ENCODE measurements around the gene NTRK1.
A peak's percentile ranks its signal among the peaks of the same experiment; 100 is the strongest.

NTRK1 gene

GRCh38 chr1:156845953-156846545 lies 14.6 kb upstream of the NTRK1 start:
- H3K18ac ChIP-seq (ENCODE audit: low read length), result no peak overlapping the region
- H3K36me3 ChIP-seq (ENCODE audit: control insufficient read depth in 1 of 2, insufficient read depth in 2 of 2, low read length in 2 of 2), result no peaks in the 10 kb centered on the region
- H3K9ac ChIP-seq (ENCODE audit: low read length), result no peak overlapping the region
- no peak overlapping the region for H4K12ac ChIP-seq (ENCODE audit: low read depth, low read length)
- no peak overlapping the region for H4K91ac ChIP-seq (ENCODE audit: low read depth, low read length)
- H3K9me3 ChIP-seq (ENCODE audit: insufficient read depth, low read depth, low read length), result peaks cover 12% of the 10 kb centered on the region
- H3K23ac ChIP-seq (ENCODE audit: low read length), result no peak overlapping the region
- H3K79me2 ChIP-seq (ENCODE audit: control insufficient read depth, insufficient read depth, low read length, poor library complexity), result no peaks in the 10 kb centered on the region
- no peak overlapping the region for H3K4me2 ChIP-seq (ENCODE audit: low read length)
- H2BK5ac ChIP-seq (ENCODE audit: low read depth, low read length, poor library complexity), result no peak overlapping the region
- no peak overlapping the region for H3K14ac ChIP-seq (ENCODE audit: low read length)
- DNase-seq, result no peak
- H2BK12ac ChIP-seq (ENCODE audit: low read length), result no peak overlapping the region
- peaks cover 3% of the 10 kb centered on the region in 2 experiments for H3K4me1 ChIP-seq (ENCODE audit: control insufficient read depth in 1 of 2, insufficient read depth in 2 of 2, low read length in 2 of 2)
- no peaks in the 10 kb centered on the region for H3K79me1 ChIP-seq (ENCODE audit: low read length)
- no peak overlapping the region for H2BK120ac ChIP-seq (ENCODE audit: insufficient read depth, low read length, poor library complexity)
- H3K27ac ChIP-seq (ENCODE audit: low read depth, low read length), result no peak overlapping the region
- no peak overlapping the region for H3K4ac ChIP-seq (ENCODE audit: low read depth, low read length)
- H2AK5ac ChIP-seq (ENCODE audit: low read length), result no peak overlapping the region
- no peak overlapping the region for H2AFZ ChIP-seq (ENCODE audit: insufficient read depth, low read length, poor library complexity)
- no CpG with 5 or more reads among the region's 18 CpGs for WGBS (ENCODE audit: extremely low coverage, insufficient coverage, insufficient read length)
- no peak overlapping the region for H4K8ac ChIP-seq (ENCODE audit: low read depth, low read length)
- peaks cover 62% of the 10 kb centered on the region for H3K27me3 ChIP-seq (ENCODE audit: insufficient read depth, low read length)
- H3K4me3 ChIP-seq (ENCODE audit: low read depth, low read length), result no peak overlapping the region

- Histone ChIP-seq H3K4me2 (ENCODE audit: low read length) (no peak overlapping the region), H2AK5ac (ENCODE audit: low read length) (no peak overlapping the region), H4K12ac (ENCODE audit: low read depth, low read length) (no peak overlapping the region), H4K8ac (ENCODE audit: low read depth, low read length) (no peak overlapping the region), H2BK12ac (ENCODE audit: low read length) (no peak overlapping the region), H3K79me1 (ENCODE audit: low read length) (no peaks in the 10 kb centered on the region), H3K23ac (ENCODE audit: low read length) (no peak overlapping the region), H3K4me1 (ENCODE audit: control insufficient read depth in 1 of 2, insufficient read depth in 2 of 2, low read length in 2 of 2) (peaks cover 3% of the 10 kb centered on the region in 2 experiments), H3K18ac (ENCODE audit: low read length) (no peak overlapping the region), H3K27ac (ENCODE audit: low read depth, low read length) (no peak overlapping the region), H3K36me3 (ENCODE audit: control insufficient read depth in 1 of 2, insufficient read depth in 2 of 2, low read length in 2 of 2) (no peaks in the 10 kb centered on the region), H3K4ac (ENCODE audit: low read depth, low read length) (no peak overlapping the region), H3K9ac (ENCODE audit: low read length) (no peak overlapping the region), H4K91ac (ENCODE audit: low read depth, low read length) (no peak overlapping the region), H3K27me3 (ENCODE audit: insufficient read depth, low read length) (peaks cover 62% of the 10 kb centered on the region), H3K9me3 (ENCODE audit: insufficient read depth, low read depth, low read length) (peaks cover 12% of the 10 kb centered on the region), H3K79me2 (ENCODE audit: control insufficient read depth, insufficient read depth, low read length, poor library complexity) (no peaks in the 10 kb centered on the region), H2BK5ac (ENCODE audit: low read depth, low read length, poor library complexity) (no peak overlapping the region), H3K4me3 (ENCODE audit: low read depth, low read length) (no peak overlapping the region), H2BK120ac (ENCODE audit: insufficient read depth, low read length, poor library complexity) (no peak overlapping the region), H2AFZ (ENCODE audit: insufficient read depth, low read length, poor library complexity) (no peak overlapping the region), H3K14ac (ENCODE audit: low read length) (no peak overlapping the region)
- DNase-seq, result no peak
- no CpG with 5 or more reads among the region's 5 CpGs for WGBS (ENCODE audit: extremely low coverage, insufficient coverage, insufficient read length)
Measured at GRCh38 chr1:156846643-156847042, 14.0 kb upstream of the NTRK1 start.

- Histone ChIP-seq H2AFZ (ENCODE audit: insufficient read depth, low read length, poor library complexity) (no peak overlapping the region), H3K36me3 (ENCODE audit: control insufficient read depth in 1 of 2, insufficient read depth in 2 of 2, low read length in 2 of 2) (no peaks in the 10 kb centered on the region), H3K23ac (ENCODE audit: low read length) (no peak overlapping the region), H3K14ac (ENCODE audit: low read length) (no peak overlapping the region), H2BK5ac (ENCODE audit: low read depth, low read length, poor library complexity) (no peak overlapping the region), H3K4me3 (ENCODE audit: low read depth, low read length) (no peak overlapping the region), H3K79me1 (ENCODE audit: low read length) (no peaks in the 10 kb centered on the region), H3K4me2 (ENCODE audit: low read length) (no peak overlapping the region), H3K79me2 (ENCODE audit: control insufficient read depth, insufficient read depth, low read length, poor library complexity) (no peaks in the 10 kb centered on the region), H3K9ac (ENCODE audit: low read length) (no peak overlapping the region), H3K27ac (ENCODE audit: low read depth, low read length) (no peak overlapping the region), H3K18ac (ENCODE audit: low read length) (no peak overlapping the region), H2BK120ac (ENCODE audit: insufficient read depth, low read length, poor library complexity) (no peak overlapping the region), H4K8ac (ENCODE audit: low read depth, low read length) (no peak overlapping the region), H3K4me1 (ENCODE audit: control insufficient read depth in 1 of 2, insufficient read depth in 2 of 2, low read length in 2 of 2) (peaks cover 3% of the 10 kb centered on the region in 2 experiments), H3K27me3 (ENCODE audit: insufficient read depth, low read length) (peaks cover 62% of the 10 kb centered on the region), H3K4ac (ENCODE audit: low read depth, low read length) (no peak overlapping the region), H2AK5ac (ENCODE audit: low read length) (no peak overlapping the region), H4K12ac (ENCODE audit: low read depth, low read length) (no peak overlapping the region), H4K91ac (ENCODE audit: low read depth, low read length) (no peak overlapping the region), H3K9me3 (ENCODE audit: insufficient read depth, low read depth, low read length) (peaks cover 12% of the 10 kb centered on the region), H2BK12ac (ENCODE audit: low read length) (no peak overlapping the region)
- DNase-seq, result no peak
- no CpG with 5 or more reads among the region's 7 CpGs for WGBS (ENCODE audit: extremely low coverage, insufficient coverage, insufficient read length)
Measured at GRCh38 chr1:156847591-156848460, 12.8 kb upstream of the NTRK1 start.

- Histone ChIP-seq H3K18ac (ENCODE audit: low read length) (no peak overlapping the region), H3K23ac (ENCODE audit: low read length) (no peak overlapping the region), H3K4ac (ENCODE audit: low read depth, low read length) (no peak overlapping the region), H3K4me1 (ENCODE audit: control insufficient read depth in 1 of 2, insufficient read depth in 2 of 2, low read length in 2 of 2) (peaks cover 3% of the 10 kb centered on the region in 2 experiments), H2BK12ac (ENCODE audit: low read length) (no peak overlapping the region), H3K9ac (ENCODE audit: low read length) (no peak overlapping the region), H3K27ac (ENCODE audit: low read depth, low read length) (no peak overlapping the region), H3K4me3 (ENCODE audit: low read depth, low read length) (no peak overlapping the region), H4K91ac (ENCODE audit: low read depth, low read length) (no peak overlapping the region), H3K36me3 (ENCODE audit: control insufficient read depth in 1 of 2, insufficient read depth in 2 of 2, low read length in 2 of 2) (no peaks in the 10 kb centered on the region), H3K79me1 (ENCODE audit: low read length) (no peaks in the 10 kb centered on the region), H4K8ac (ENCODE audit: low read depth, low read length) (no peak overlapping the region), H3K9me3 (ENCODE audit: insufficient read depth, low read depth, low read length) (peaks cover 13% of the 10 kb centered on the region), H3K14ac (ENCODE audit: low read length) (no peak overlapping the region), H2BK5ac (ENCODE audit: low read depth, low read length, poor library complexity) (no peak overlapping the region), H3K79me2 (ENCODE audit: control insufficient read depth, insufficient read depth, low read length, poor library complexity) (no peaks in the 10 kb centered on the region), H4K12ac (ENCODE audit: low read depth, low read length) (no peak overlapping the region), H2AK5ac (ENCODE audit: low read length) (no peak overlapping the region), H3K4me2 (ENCODE audit: low read length) (peak overlapping the region; percentile 20), H3K27me3 (ENCODE audit: insufficient read depth, low read length) (peaks cover 55% of the 10 kb centered on the region), H2AFZ (ENCODE audit: insufficient read depth, low read length, poor library complexity) (no peak overlapping the region), H2BK120ac (ENCODE audit: insufficient read depth, low read length, poor library complexity) (no peak overlapping the region)
- no CpG with 5 or more reads among the region's 36 CpGs for WGBS (ENCODE audit: extremely low coverage, insufficient coverage, insufficient read length)
- DNase-seq, result peak; percentile 6 to 42
Measured at GRCh38 chr1:156848461-156849150, 12.1 kb upstream of the NTRK1 start.
